Endothelial cell of umbilical vein (primary cell): ENCODE results near the gene A1BG. TPM values are rescaled to one million over a fixed set of nuclear protein-coding genes. Genes with fewer than 3 reads are reported as not detected.

Source experiments
- BruUV-seq: library from RNA; stranded (reverse); fragments of 400-500 nt; replicated peaks from 2 replicates; lab custom pipeline; 2021; lab: Mats Ljungman, UMichigan
- CTCF ChIA-PET: fragments of 300-600, 350-600 bp; sonication (Branson Sonifier 250); formaldehyde crosslinking; loops from one replicate; lab custom pipeline; 2021; ENCODE audit warnings: antibody characterized with exemption, inconsistent platforms; lab: Charles Lee
- POLR2A ChIA-PET: fragments of 300-600, 350-600 bp; sonication (Branson Sonifier 250); formaldehyde crosslinking; loops from one replicate; lab custom pipeline; 2021; ENCODE audit warnings: antibody characterized with exemption, inconsistent platforms; lab: Charles Lee
- DNase-seq: peaks from one replicate; pipeline ENCODE4 v3.0.0-alpha.2; 2011; ENCODE audit warnings: low read depth, low spot score
- FAIRE-seq: peaks from 2 replicates; lab custom pipeline; 2011; peaks lifted over from hg19 to GRCh38; lab: Jason Lieb, UNC
- H2AFZ ChIP-seq: 2 replicates; pipeline ENCODE4 v1.6.0; 2012; ENCODE audit warnings: low read depth, low read length, control low read depth, inconsistent platforms
- H3K27ac ChIP-seq: 2 replicates; pipeline ENCODE4 v1.5.1; 2011; ENCODE audit warnings: low read depth, mild to moderate bottlenecking, control low read depth, low read length, moderate library complexity; ENCODE audit not compliant: insufficient read depth
- H3K27me3 ChIP-seq, 2 experiments: 2 replicates each; pipeline versions ENCODE4 v1.6.0 to v1.6.1; 2011; ENCODE audit warnings: low read length in 2 of 2, mixed read lengths in 1 of 2; ENCODE audit not compliant: control insufficient read depth in 2 of 2, insufficient read depth in 2 of 2
- H3K36me3 ChIP-seq, 2 experiments: 2 replicates in 1 of 2; 3 replicates in 1 of 2; pipeline ENCODE4 v1.5.1; 2011; ENCODE audit warnings: low read length in 2 of 2, mild to moderate bottlenecking in 1 of 2, moderate library complexity in 1 of 2; ENCODE audit not compliant: control insufficient read depth in 2 of 2, insufficient read depth in 2 of 2; ENCODE audit errors: extremely low read depth in 1 of 2
- H3K4me1 ChIP-seq: 3 replicates; pipeline ENCODE4 v1.5.1; 2011; ENCODE audit warnings: mild to moderate bottlenecking, low read length; ENCODE audit not compliant: control insufficient read depth, insufficient read depth; ENCODE audit errors: extremely low read depth
- H3K4me2 ChIP-seq: 2 replicates; pipeline ENCODE4 v1.6.1; 2011; ENCODE audit warnings: low read length, control low read depth, mixed read lengths; ENCODE audit not compliant: insufficient read depth
- H3K4me3 ChIP-seq, 3 experiments: fragments of 200-600 bp in 1 of 3; sonication (generic), shearing (Covaris generic) in 1 of 3; replicated peaks in 1 of 3; 2 replicates each; pipeline ENCODE4 v1.5.1; 2011 to 2016; ENCODE audit warnings: control low read depth in 3 of 3, low read length in 3 of 3, mild to moderate bottlenecking in 2 of 3, inconsistent platforms in 1 of 3, low read depth in 1 of 3, moderate library complexity in 1 of 3; ENCODE audit not compliant: insufficient read depth in 1 of 3
- H3K79me2 ChIP-seq: 2 replicates; pipeline ENCODE4 v1.6.0; 2012; ENCODE audit warnings: low read length, inconsistent platforms; ENCODE audit not compliant: control insufficient read depth, insufficient read depth
- H3K9ac ChIP-seq: replicated peaks from 2 replicates; pipeline ENCODE3; 2011; ENCODE audit warnings: low read length, control low read depth; ENCODE audit not compliant: insufficient read depth; ENCODE audit errors: extremely low read depth
- H3K9me1 ChIP-seq: replicated peaks from 3 replicates; pipeline ENCODE4 v1.6.0; 2011; ENCODE audit warnings: mild to moderate bottlenecking, low read length; ENCODE audit not compliant: control insufficient read depth, insufficient read depth; ENCODE audit errors: extremely low read depth
- H3K9me3 ChIP-seq: replicated peaks from 2 replicates; pipeline ENCODE4 v1.5.1; 2012; ENCODE audit warnings: low read length, inconsistent platforms; ENCODE audit not compliant: control insufficient read depth, insufficient read depth
- H4K20me1 ChIP-seq: replicated peaks from 2 replicates; pipeline ENCODE3; 2011; ENCODE audit warnings: mild to moderate bottlenecking, low read length; ENCODE audit not compliant: control insufficient read depth, insufficient read depth; ENCODE audit errors: extremely low read depth
- EZH2 ChIP-seq: IDR thresholded peaks from 2 replicates; pipeline ENCODE4 v1.6.1; 2012; ENCODE audit warnings: borderline replicate concordance, low read depth, mild to moderate bottlenecking, moderate library complexity, low read length, inconsistent platforms; ENCODE audit not compliant: severe bottlenecking
- FOS ChIP-seq: IDR thresholded peaks from 2 replicates; pipeline ENCODE4 v1.6.1; 2011; ENCODE audit warnings: mild to moderate bottlenecking, low read length, moderate library complexity, borderline replicate concordance; ENCODE audit not compliant: insufficient read depth
- GATA2 ChIP-seq: IDR thresholded peaks from 2 replicates; pipeline ENCODE4 v1.7.0; 2011; ENCODE audit warnings: low read depth, mild to moderate bottlenecking, moderate library complexity, mixed read lengths, low read length; ENCODE audit not compliant: insufficient read length, insufficient read depth
- JUN ChIP-seq: IDR thresholded peaks from 2 replicates; pipeline ENCODE4 v1.6.1; 2011; ENCODE audit warnings: borderline replicate concordance, low read depth; ENCODE audit not compliant: insufficient read length, insufficient read depth
- MAX ChIP-seq: IDR thresholded peaks from 2 replicates; pipeline ENCODE4 v1.6.1; 2011; ENCODE audit not compliant: insufficient read depth, insufficient read length
- MYC ChIP-seq: IDR thresholded peaks from one replicate; pipeline ENCODE4 v1.6.1; 2011; ENCODE audit warnings: mild to moderate bottlenecking, low read depth, low read length
- POLR2A ChIP-seq: IDR thresholded peaks from 2 replicates; pipeline ENCODE4 v1.6.1; 2012; ENCODE audit warnings: low read depth, mild to moderate bottlenecking, control low read depth, low read length
- POLR2AphosphoS5 ChIP-seq: IDR thresholded peaks from 2 replicates; pipeline ENCODE4 v1.6.1; 2012; ENCODE audit warnings: low read depth, mild to moderate bottlenecking, control low read depth, low read length, moderate library complexity; ENCODE audit not compliant: insufficient read depth
- dilution Hi-C: fragments of 300-500 bp; cut with MboI; formaldehyde crosslinking; loops from one replicate; pipeline ENCODE4 v1.15.0; 2019; ENCODE audit warnings: low sequenced_read_pairs; ENCODE audit not compliant: extremely low pct_ligation_motif_present
- intact Hi-C: fragments of 100-400 bp; cut with micrococcal nuclease; formaldehyde crosslinking; loops from one replicate; pipeline ENCODE4 v1.10.0; 2022
- polyA plus RNA-seq, 4 experiments: library from polyadenylated mRNA; depleted of rRNA in 3 of 4; stranded (reverse) in 3 of 4; unstranded in 1 of 4; fragments of >200 nt; gene quantifications; 2 replicates each; pipeline versions ENCODE4 v1.2.1 to v1.2.3, GENCODE V29; 2011 to 2012; ENCODE audit warnings: missing spikeins in 1 of 4
- total RNA-seq: library from RNA; stranded (reverse); gene quantifications from 2 replicates; pipeline ENCODE4 v1.2.3, GENCODE V29; 2021
- TF ChIP-seq, protein P1 (sequence below), 2 donors: IDR thresholded peaks; 1 replicate in 1 of 2; 2 replicates in 1 of 2; pipeline ENCODE4 v1.5.1; 2011; ENCODE audit warnings: low read length in 2 of 2, mild to moderate bottlenecking in 2 of 2, moderate library complexity in 2 of 2, control low read depth in 1 of 2, inconsistent platforms in 1 of 2, low read depth in 1 of 2; ENCODE audit not compliant: insufficient read depth in 1 of 2; ENCODE audit errors: extremely low read depth in 1 of 2

The A1BG gene
- total and polyA plus RNA-seq, 2 donors (not counting 3 experiments of a cell fraction or from before 2014, with no cell fraction given): 2.3 to 3.7 TPM

GRCh38 chr19:58354478-58355030 is 1.3 kb upstream of the A1BG start:
- Histone ChIP-seq H3K27ac (no peak overlapping the region), H3K36me3 (no peaks in the 10 kb centered on the region), H3K27me3 (peaks cover 33 to 39% of the 10 kb centered on the region in 2 experiments), H4K20me1 (no peaks in the 10 kb centered on the region), H3K79me2 (no peaks in the 10 kb centered on the region), H3K4me2 (no peak overlapping the region), H2AFZ (no peak overlapping the region), H3K4me1 (peaks cover 10% of the 10 kb centered on the region), H3K9me1 (no peaks in the 10 kb centered on the region), H3K9me3 (no peaks in the 10 kb centered on the region), H3K9ac (no peak overlapping the region), H3K4me3 (no peak overlapping the region)
- CTCF ChIA-PET: no interaction called here
- FAIRE-seq (no peak), DNase-seq (no peak)
- intact Hi-C loops (no loop called here), dilution Hi-C loops (no loop called here)
- BruUV-seq: no TSS peak
- POLR2A ChIA-PET: no interaction called here
- TF ChIP-seq FOS (no peak), MAX (no peak), JUN (no peak), EZH2 (no peak), MYC (no peak), POLR2A (no peak), GATA2 (no peak), POLR2AphosphoS5 (no peak)
- TF ChIP-seq, protein P1, sequence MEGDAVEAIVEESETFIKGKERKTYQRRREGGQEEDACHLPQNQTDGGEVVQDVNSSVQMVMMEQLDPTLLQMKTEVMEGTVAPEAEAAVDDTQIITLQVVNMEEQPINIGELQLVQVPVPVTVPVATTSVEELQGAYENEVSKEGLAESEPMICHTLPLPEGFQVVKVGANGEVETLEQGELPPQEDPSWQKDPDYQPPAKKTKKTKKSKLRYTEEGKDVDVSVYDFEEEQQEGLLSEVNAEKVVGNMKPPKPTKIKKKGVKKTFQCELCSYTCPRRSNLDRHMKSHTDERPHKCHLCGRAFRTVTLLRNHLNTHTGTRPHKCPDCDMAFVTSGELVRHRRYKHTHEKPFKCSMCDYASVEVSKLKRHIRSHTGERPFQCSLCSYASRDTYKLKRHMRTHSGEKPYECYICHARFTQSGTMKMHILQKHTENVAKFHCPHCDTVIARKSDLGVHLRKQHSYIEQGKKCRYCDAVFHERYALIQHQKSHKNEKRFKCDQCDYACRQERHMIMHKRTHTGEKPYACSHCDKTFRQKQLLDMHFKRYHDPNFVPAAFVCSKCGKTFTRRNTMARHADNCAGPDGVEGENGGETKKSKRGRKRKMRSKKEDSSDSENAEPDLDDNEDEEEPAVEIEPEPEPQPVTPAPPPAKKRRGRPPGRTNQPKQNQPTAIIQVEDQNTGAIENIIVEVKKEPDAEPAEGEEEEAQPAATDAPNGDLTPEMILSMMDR (IDR thresholded peaks at IDR 0.05; ENCODE audit: extremely low read depth in 1 of 2, insufficient read depth in 1 of 2, low read depth in 1 of 2, low read length in 2 of 2): no peak
